ENCODE measurements around the gene HYDIN.
"Not testable (repeated sequence)": the region's sequence is repeated elsewhere in the genome, so short reads cannot be mapped to it uniquely, and the experiment has no call there.

DNA sequence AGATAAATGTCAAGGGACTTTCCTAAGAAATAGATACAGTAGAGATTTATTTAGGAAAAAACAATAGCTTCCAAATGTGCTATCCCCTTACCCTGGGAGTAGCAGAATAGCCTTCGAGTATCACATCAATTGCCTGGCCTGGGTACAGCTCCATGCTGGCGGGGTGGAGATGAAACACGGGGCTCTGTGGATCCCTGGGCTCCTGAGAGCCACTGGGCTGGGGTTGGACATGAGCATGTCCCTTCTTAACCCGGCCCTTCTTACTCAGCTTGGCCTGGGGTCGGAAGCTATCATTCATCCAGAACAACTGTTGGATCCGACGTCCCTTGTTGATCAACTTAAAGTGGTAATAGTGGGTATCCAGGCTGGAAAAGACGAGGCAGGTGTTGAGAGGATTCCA is 203.0 kb downstream of the HYDIN start:
- TF ChIP-seq, protein P1, sequence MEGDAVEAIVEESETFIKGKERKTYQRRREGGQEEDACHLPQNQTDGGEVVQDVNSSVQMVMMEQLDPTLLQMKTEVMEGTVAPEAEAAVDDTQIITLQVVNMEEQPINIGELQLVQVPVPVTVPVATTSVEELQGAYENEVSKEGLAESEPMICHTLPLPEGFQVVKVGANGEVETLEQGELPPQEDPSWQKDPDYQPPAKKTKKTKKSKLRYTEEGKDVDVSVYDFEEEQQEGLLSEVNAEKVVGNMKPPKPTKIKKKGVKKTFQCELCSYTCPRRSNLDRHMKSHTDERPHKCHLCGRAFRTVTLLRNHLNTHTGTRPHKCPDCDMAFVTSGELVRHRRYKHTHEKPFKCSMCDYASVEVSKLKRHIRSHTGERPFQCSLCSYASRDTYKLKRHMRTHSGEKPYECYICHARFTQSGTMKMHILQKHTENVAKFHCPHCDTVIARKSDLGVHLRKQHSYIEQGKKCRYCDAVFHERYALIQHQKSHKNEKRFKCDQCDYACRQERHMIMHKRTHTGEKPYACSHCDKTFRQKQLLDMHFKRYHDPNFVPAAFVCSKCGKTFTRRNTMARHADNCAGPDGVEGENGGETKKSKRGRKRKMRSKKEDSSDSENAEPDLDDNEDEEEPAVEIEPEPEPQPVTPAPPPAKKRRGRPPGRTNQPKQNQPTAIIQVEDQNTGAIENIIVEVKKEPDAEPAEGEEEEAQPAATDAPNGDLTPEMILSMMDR (IDR thresholded peaks at IDR 0.05) = not testable (repeated sequence)
- not testable (repeated sequence) for TF ChIP-seq POLR2A, POLR2AphosphoS5 (IDR thresholded peaks at IDR 0.05)
